PFSK-1 (cell line): ENCODE data around the gene LRBA.

Experiments used
- FOXP2 ChIP-seq: optimal IDR thresholded peaks from 2 replicates; pipeline ENCODE3; 2011; ENCODE audit warnings: borderline replicate concordance, control low read depth, inconsistent platforms; ENCODE audit not compliant: insufficient read depth; ENCODE audit errors: extremely low read length, extremely low read depth
- POLR2AphosphoS5 ChIP-seq: IDR thresholded peaks from 2 replicates; pipeline ENCODE4 v1.6.1; 2012; ENCODE audit warnings: low read depth, mild to moderate bottlenecking, control low read depth, low read length, moderate library complexity
- REST ChIP-seq, 2 experiments: IDR thresholded peaks; 2 replicates each; pipeline versions ENCODE4 v1.6.1 to v1.8.0; 2011 to 2012; ENCODE audit warnings: low read depth in 2 of 2, low read length in 2 of 2, control low read depth in 1 of 2, inconsistent platforms in 1 of 2, mild to moderate bottlenecking in 1 of 2, moderate library complexity in 1 of 2; ENCODE audit not compliant: insufficient read depth in 1 of 2
- SIN3A ChIP-seq: IDR thresholded peaks from 2 replicates; pipeline ENCODE4 v1.6.1; 2012; ENCODE audit warnings: mild to moderate bottlenecking, low read length, moderate library complexity, borderline replicate concordance; ENCODE audit not compliant: insufficient read depth
- TAF1 ChIP-seq: IDR thresholded peaks from 2 replicates; pipeline ENCODE4 v1.6.1; 2012; ENCODE audit warnings: low read length, control low read depth, borderline replicate concordance; ENCODE audit not compliant: insufficient read depth

LRBA gene

DNA sequence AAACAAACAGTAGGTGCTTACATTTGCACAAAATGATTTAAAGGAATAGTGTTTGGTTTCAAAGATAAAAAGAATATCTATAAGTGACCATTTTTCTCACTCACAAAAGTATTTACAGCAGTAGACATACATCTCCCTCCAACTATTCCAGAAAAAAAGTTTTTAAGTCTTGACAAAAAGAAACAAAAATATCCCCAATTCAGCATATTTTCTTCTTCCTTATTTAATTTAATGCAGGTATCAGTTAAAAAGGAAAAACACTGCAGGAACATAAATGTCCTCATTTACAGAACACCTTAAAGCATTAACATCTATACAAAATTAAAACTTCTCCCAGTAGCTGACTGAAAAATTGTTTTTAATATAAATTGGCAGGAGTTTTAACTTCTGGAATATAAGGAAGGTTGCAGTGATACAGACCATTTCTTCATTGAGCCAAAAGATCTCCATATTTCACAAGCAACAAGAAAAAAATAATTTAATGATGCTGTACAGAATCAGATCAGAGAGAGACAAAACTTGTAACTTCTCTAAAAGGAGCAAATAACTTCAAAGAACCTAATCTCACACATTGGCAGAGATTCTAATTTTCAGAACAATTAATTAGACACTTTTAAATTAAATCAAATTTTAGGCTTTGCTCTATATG lies 428.8 kb downstream of the LRBA start:
- TF ChIP-seq POLR2AphosphoS5, result no peak

GRCh38 chr4:150585611-150586010 lies 429.5 kb downstream of the LRBA start:
- TF ChIP-seq FOXP2, result no peak
- no peak for TF ChIP-seq REST (IDR thresholded peaks at IDR 0.05; ENCODE audit: insufficient read depth in 1 of 2, low read depth in 2 of 2, low read length in 2 of 2)
- TF ChIP-seq SIN3A, result no peak
- no peak for TF ChIP-seq TAF1
- TF ChIP-seq POLR2AphosphoS5, result no peak

GRCh38 chr4:150584111-150584915 lies 430.8 kb downstream of the LRBA start:
- TF ChIP-seq FOXP2, result no peak
- TF ChIP-seq TAF1, result no peak
- no peak for TF ChIP-seq REST (IDR thresholded peaks at IDR 0.05; ENCODE audit: insufficient read depth in 1 of 2, low read depth in 2 of 2, low read length in 2 of 2)
- TF ChIP-seq SIN3A, result no peak
- TF ChIP-seq POLR2AphosphoS5, result no peak

- no peak for TF ChIP-seq REST (IDR thresholded peaks at IDR 0.05; ENCODE audit: insufficient read depth in 1 of 2, low read depth in 2 of 2, low read length in 2 of 2)
- TF ChIP-seq TAF1, result no peak
- TF ChIP-seq SIN3A, result no peak
- TF ChIP-seq FOXP2, result no peak
- TF ChIP-seq POLR2AphosphoS5, result no peak
Observed at GRCh38 chr4:150583287-150584110, 431.6 kb downstream of the LRBA start.

GRCh38 chr4:150582873-150583286 lies 432.2 kb downstream of the LRBA start:
- TF ChIP-seq REST (IDR thresholded peaks at IDR 0.05; ENCODE audit: insufficient read depth in 1 of 2, low read depth in 2 of 2, low read length in 2 of 2) (no peak), TAF1 (no peak), FOXP2 (no peak), SIN3A (no peak), POLR2AphosphoS5 (no peak)
